Middle frontal gyrus (tissue), 1 donor: ENCODE data around the gene PIGU.

Experiments used
- DNase-seq: peaks from one replicate; pipeline ENCODE4 v3.0.0-alpha.2; 2015; ENCODE audit warnings: low spot score; ENCODE audit errors: extremely low spot score

The PIGU gene

GRCh38 chr20:34579979-34580940 lies 96.6 kb downstream of the PIGU start:
- DNase-seq: no peak

- DNase-seq: peak; percentile 82
Observed at GRCh38 chr20:34579191-34579978, 97.5 kb downstream of the PIGU start.

GRCh38 chr20:34578521-34578920 lies 98.4 kb downstream of the PIGU start:
- DNase-seq: no peak

GRCh38 chr20:34578025-34578424 lies 98.9 kb downstream of the PIGU start:
- no peak for DNase-seq

GRCh38 chr20:34577061-34577460 lies 99.8 kb downstream of the PIGU start:
- no peak for DNase-seq

- DNase-seq: no peak
Observed at GRCh38 chr20:34575756-34576155, 101.1 kb downstream of the PIGU start.

- DNase-seq: no peak
Observed at GRCh38 chr20:34575271-34575670, 101.6 kb downstream of the PIGU start.

GRCh38 chr20:34574861-34575260 lies 102.0 kb downstream of the PIGU start:
- DNase-seq: no peak

GRCh38 chr20:34574426-34574825 lies 102.5 kb downstream of the PIGU start:
- no peak for DNase-seq

GRCh38 chr20:34573541-34574300 lies 103.2 kb downstream of the PIGU start:
- DNase-seq: no peak

- DNase-seq: no peak
Observed at GRCh38 chr20:34571753-34572152, 105.1 kb downstream of the PIGU start.

GRCh38 chr20:34570859-34571306 lies 106.0 kb downstream of the PIGU start:
- DNase-seq: no peak

- DNase-seq: no peak
Observed at GRCh38 chr20:34569598-34569997, 107.3 kb downstream of the PIGU start.

- no peak for DNase-seq
Observed at GRCh38 chr20:34567892-34568865, 108.7 kb downstream of the PIGU start.

- no peak for DNase-seq
Observed at GRCh38 chr20:34566978-34567891, 109.7 kb downstream of the PIGU start.

GRCh38 chr20:34564833-34565232 lies 112.1 kb downstream of the PIGU start:
- DNase-seq: no peak

GRCh38 chr20:34562641-34563040 lies 114.3 kb downstream of the PIGU start:
- no peak for DNase-seq

- DNase-seq: no peak
Observed at GRCh38 chr20:34561661-34562060, 115.2 kb downstream of the PIGU start.

- no peak for DNase-seq
Observed at GRCh38 chr20:34560614-34561013, 116.3 kb downstream of the PIGU start.
